Inferior parietal cortex (tissue), 1 donor: ENCODE results near the gene INO80B.
"Not testable (repeated sequence)": the region's sequence is repeated elsewhere in the genome, so short reads cannot be mapped to it uniquely, and the experiment has no call there.

Experiments used
- DNase-seq: peaks from one replicate; pipeline ENCODE4 v3.0.0-alpha.2; 2016; ENCODE audit errors: extremely low spot score

INO80B gene

DNA sequence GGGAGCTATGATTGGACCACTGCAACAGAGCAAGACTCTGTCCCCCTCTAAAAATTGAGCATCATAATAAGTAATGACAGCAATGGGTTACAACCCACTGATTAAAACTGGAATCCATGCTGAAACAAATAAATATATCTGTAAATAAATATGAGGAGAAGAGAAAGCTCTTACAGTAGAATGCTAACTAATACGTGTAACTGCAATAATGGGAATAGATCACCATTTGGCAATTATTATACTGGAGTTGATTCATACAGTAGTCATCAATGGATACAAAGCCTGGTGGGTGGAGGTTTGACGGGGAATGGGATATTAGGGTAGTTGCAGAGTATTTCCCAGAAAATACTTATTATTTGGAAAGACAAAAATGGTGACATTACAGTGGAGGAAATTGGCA lies 6.1 kb upstream of the INO80B start:
- no peak for DNase-seq

GRCh38 chr2:74450570-74451190 lies 4.2 kb upstream of the INO80B start:
- no peak for DNase-seq

DNA sequence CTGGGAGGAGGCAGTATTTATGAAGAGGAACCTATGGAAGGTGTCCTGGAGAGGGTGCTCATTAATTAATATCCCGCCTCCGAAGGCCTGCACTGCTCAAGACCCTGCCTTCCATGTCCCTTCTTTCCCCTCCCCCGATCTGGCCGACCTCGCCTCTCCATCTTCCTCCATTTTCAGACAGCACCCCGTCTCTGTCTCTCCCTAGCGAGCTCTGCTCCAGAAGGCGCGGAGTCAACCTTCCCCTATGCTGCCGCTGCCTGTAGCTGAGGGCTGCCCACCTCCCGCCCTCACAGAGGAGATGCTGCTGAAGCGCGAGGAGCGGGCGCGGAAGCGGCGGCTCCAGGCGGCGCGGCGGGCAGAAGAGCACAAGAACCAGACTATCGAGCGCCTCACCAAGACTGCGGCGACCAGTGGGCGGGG lies 2.3 kb downstream of the INO80B start:
- no peak for DNase-seq

DNA sequence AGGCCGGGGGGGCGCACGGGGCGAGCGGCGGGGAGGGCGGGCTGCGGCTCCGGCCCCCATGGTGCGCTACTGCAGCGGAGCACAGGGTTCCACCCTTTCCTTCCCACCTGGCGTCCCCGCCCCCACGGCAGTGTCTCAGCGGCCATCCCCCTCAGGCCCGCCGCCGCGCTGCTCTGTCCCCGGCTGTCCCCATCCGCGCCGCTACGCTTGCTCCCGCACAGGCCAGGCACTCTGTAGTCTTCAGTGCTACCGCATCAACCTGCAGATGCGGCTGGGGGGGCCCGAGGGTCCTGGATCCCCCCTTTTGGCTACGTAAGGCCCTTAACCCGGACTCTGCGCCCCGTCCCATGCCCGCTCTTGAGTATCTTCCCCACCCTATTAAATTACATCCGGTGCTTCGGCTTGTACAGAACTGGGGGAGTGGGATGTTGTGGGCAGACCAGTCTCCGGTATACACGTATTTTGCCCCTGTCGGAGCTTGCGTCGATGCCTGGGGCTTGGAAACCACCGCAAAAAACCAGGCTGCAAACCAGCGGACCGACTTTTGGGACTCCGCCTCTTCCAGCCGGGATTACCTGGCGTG lies 2.8 kb downstream of the INO80B start:
- DNase-seq = no peak

DNA sequence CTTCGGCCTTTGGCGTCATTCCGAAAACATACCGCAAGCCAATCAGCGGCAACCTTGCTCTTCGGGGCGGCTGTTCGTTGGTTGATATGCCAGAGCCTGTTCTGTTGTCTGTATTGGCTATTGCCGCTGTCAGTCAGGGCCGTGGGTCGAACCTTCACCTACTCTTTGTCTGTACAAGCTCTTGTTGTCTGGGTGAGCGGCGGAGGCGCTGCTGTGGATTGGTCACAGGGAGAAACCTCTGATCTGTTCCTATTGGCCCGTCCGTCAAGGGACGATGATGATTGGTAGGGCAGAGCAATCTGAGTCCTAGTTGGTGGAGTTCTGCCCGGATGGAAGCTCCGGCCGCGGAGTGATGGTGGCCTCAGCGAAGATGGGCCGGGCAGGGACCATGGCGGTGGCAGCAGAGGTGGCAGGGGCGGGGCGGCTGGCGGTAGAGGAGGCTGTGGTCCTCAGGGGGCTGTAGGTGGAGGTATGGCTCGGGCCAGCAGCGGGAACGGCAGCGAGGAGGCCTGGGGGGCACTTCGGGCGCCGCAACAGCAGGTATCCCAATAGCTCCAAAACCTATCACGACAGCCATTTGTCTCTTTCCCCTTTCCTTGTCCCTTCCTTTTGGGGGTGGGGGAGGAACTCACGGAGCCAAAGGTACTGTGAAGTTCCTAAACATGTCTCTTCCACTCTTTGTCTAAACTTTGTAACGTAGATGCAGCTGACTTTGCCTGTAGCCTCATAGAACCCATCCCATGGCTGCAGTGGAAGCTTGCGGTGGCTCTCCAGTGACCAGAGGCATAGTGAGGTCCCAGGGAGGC lies 3.4 kb downstream of the INO80B start, which contains the start of gene WBP1:
TSS of gene WBP1 (plus strand) at position 307 of the 806 bp plus-strand sequence. CDS start at position 472, 165 bp downstream.
- peak; percentile 100 for DNase-seq

DNA sequence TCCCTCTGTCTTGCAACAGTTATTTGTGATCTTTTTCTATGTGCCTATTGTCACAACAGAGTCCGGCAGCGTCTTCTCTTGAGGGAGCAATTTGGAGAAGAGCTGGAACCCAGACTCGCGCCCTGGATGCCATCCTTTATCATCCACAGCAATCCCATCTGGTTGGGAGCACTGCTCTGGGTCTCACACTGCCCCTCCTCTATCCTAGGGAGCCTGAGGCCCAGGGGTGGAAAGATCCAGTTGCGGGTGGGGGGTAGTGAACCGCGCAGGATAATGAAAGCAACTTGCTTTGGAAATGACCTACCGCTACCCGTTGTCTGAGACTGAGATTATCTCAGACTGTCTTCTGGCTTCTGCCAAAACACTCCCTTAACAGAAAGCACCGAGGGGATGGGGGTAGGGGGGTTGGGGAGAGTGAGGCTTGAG lies 4.1 kb downstream of the INO80B start:
- DNase-seq = no peak

DNA sequence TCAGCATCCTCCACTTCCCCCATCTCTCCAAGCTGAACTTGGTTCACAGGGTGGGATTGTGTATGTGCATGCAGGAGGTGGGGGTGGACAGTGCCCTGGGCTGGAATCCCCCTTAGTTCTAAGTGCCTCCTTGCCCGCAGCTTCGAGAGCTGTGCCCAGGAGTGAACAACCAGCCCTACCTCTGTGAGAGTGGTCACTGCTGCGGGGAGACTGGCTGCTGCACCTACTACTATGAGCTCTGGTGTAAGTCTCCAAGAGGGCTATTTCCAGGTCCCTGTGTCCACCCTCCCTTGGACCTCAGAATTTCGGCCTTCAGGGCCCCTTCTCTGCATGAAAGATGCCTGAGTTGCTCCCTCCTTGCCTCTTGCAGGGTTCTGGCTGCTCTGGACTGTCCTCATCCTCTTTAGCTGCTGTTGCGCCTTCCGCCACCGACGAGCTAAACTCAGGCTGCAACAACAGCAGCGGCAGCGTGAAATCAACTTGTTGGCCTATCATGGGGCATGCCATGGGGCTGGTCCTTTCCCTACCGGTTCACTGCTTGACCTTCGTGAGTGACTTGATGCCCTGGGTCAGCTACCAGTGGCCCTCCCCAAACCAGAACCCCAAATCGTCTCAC lies 4.7 kb downstream of the INO80B start:
- not testable (repeated sequence) for DNase-seq

- not testable (repeated sequence) for DNase-seq
These were observed 5.3 kb downstream of the INO80B start for GRCh38 chr2:74460187-74460586.

- DNase-seq = no peak
These were observed 6.5 kb downstream of the INO80B start for GRCh38 chr2:74461187-74462053.

DNA sequence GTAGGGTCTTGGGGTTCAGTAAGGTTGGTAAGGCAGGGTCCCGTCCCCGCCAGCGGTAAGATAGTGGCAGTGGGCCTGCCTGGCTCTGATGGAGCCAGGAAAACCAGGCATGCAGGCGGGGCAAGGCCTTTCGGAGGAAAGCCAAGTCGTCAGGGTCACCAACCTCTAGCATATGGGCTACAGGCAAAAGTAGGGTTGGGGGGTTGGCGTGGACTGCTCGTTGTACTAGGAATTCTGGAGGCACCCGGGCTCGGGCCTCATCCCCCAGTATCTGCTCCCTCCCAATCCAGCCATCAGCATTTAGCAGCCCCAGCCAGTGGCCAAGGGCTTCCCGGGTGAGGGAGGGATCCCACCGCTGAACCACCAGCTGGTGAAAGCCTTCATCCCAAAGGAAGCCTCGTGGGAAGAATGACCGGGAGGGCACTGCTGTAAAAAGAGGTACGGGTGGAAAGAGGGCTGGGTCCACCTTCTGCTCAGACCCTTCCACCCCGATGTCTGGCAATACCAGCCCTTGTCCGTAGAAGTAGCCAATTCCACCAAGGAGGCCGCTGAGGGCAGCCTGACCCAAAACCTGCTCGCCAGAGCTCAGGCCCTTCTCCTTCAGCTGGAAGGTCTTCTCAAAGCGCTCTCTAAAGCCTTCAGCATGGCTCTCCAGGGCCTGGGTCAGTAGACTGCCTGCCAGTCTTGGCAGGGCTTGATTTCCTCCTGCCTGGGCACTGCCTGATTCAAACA lies 7.3 kb downstream of the INO80B start:
- no peak for DNase-seq

DNA sequence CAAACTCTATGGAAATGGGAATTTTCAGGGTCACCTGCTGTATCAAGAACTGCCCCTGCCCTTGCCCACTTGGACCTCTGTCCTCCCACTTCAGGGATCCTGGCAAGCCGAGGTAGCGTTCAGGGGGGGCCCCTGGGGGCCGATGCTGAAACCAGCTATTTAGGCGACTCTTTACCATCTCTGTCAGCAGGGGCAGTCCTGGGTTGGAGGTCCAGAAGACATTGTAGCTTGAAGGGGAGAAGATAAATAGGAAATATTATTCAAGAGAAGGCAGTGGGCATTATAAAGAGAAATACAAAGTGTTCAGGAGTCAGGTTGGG lies 7.9 kb downstream of the INO80B start:
- DNase-seq = no peak

GRCh38 chr2:74464406-74464805 lies 9.5 kb downstream of the INO80B start:
- DNase-seq = no peak

DNA sequence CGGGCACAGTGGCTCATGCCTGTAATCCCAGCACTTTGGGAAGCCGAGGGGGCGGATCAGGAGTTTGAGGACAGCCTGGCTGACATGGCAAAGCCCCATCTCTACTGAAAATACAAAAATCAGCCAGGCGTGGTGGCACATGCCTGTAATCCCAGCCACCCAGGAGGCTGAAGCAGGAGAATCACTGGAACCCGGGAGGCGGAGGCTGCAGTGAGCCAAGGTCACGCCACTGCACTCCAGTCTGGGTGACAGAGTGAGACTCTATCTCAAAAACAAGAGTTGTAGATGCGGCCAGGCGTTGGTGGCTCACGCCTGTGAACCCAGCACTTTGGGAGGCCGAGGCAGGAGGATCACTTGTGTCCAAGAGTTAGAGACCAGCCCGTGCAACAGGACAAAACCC lies 15.9 kb downstream of the INO80B start:
- DNase-seq = not testable (repeated sequence)

DNA sequence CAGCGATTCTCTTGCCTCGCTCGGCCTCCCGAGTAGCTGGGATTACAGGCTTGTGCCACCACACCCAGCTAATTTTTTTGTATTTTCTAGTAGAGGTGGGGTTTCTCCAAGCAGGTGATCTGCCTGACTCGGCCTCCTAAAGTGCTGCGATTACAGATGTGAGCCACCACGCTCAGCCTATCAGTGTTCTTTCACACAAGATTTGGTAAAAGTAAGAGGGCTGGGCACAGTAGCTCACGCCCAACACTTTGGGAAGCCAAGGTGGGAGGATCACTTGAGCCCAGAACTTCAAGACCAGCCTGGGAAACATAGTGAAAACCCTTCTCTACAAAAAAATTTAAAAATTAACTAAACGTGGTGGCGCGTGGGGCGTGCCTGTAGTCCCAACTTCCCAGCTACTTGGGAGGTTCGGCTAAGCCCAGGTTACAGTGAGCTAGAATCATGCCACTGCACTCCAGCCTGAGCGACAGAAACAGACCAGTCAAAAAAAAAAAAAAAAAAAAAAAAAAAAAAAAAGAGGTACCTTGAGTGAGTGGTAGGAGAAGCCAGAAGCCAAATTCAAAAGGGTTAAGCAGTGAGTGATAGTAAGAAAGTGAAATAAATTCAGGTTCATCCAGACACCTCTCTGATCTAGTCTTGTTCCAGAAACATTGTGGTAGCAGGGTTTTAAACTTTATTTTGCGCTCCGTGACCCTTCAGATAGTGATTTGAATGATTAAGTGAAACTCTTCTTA lies 16.6 kb downstream of the INO80B start:
- DNase-seq = no peak

- DNase-seq = peak; percentile 97
These were observed 17.4 kb downstream of the INO80B start, which contains the start of gene MRPL53 for GRCh38 chr2:74472086-74472944. Gene MRPL53, minus strand, starts transcription at chr2:74472680. Its CDS starts 20 bp downstream, at chr2:74472660.

DNA sequence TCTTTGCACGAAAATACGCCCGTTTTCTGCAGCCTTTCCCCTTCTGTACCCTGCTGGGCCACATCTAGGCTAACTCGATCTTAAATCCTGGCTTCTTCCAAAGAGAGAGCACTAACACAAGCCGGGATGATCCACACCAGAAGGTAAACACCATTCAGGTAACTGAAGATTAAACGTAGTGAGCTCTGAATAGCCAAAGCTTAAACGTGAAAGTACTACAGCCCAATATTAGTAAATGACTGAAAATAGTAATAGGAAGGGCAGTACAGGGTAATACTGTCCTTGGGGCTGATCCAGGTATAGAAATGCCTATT lies 18.0 kb downstream of the INO80B start:
- DNase-seq = no peak

DNA sequence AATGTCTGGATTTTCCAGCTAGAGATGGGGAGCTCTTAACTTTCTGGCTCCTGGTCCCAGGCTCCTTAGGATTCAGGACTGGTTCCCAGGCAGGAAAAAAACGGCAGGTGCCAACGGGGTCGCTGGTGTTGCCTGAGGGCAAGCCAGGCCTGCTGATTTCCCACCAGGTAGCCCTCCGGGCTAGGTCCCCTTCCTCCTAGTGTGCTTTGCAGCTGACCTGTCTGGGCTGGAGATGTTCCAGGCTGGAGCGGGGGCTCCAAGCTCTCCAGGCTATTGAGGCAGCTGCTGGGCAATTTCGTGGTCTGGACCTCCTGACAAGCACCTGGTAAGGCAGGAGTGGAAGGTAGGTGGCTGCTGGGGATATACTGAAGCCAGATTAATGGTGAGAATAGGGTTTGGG lies 19.6 kb downstream of the INO80B start:
- DNase-seq = no peak

GRCh38 chr2:74474899-74475298 lies 20.0 kb downstream of the INO80B start:
- DNase-seq = no peak

GRCh38 chr2:74481431-74481830 lies 26.5 kb downstream of the INO80B start:
- DNase-seq = no peak
